HepG2 (cell line): ENCODE results near the gene ZBTB17. TPM values are rescaled to one million over a fixed set of nuclear protein-coding genes. Genes with fewer than 3 reads are reported as not detected.

Source experiments
- AKNA ChIP-seq: sonication (generic); formaldehyde crosslinking; IDR thresholded peaks from 2 replicates; pipeline ENCODE4 v1.4.0; 2020; ENCODE audit warnings: missing genetic modification reagents, borderline replicate concordance
- FUBP1 ChIP-seq: sonication (generic); formaldehyde crosslinking; IDR thresholded peaks from 2 replicates; pipeline ENCODE4 v1.5.1; 2020; ENCODE audit warnings: missing genetic modification reagents, mild to moderate bottlenecking, borderline replicate concordance
- MED8 ChIP-seq: sonication (generic); formaldehyde crosslinking; IDR thresholded peaks from 2 replicates; pipeline ENCODE4 v1.8.1; 2023; ENCODE audit warnings: mild to moderate bottlenecking, missing genetic modification reagents; ENCODE audit not compliant: insufficient replicate concordance
- RORA ChIP-seq: sonication (generic); formaldehyde crosslinking; IDR thresholded peaks from 2 replicates; pipeline ENCODE4 v1.5.0; 2020; ENCODE audit warnings: mild to moderate bottlenecking, missing genetic modification reagents, moderate library complexity
- THAP8 ChIP-seq: sonication (generic); formaldehyde crosslinking; IDR thresholded peaks from 2 replicates; pipeline ENCODE4 v1.5.1; 2020; ENCODE audit warnings: missing genetic modification reagents, mild to moderate bottlenecking, borderline replicate concordance
- ZC3H4 ChIP-seq: sonication (generic); formaldehyde crosslinking; IDR thresholded peaks from 2 replicates; pipeline ENCODE4 v1.4.0; 2020; ENCODE audit warnings: missing genetic modification reagents, borderline replicate concordance
- ZNF251 ChIP-seq: sonication (generic); formaldehyde crosslinking; IDR thresholded peaks from 2 replicates; pipeline ENCODE4 v1.9.0; 2021; ENCODE audit warnings: mild to moderate bottlenecking, missing genetic modification reagents
- ZNF432 ChIP-seq: sonication (generic); formaldehyde crosslinking; IDR thresholded peaks from 2 replicates; pipeline ENCODE4 v1.5.0; 2020; ENCODE audit warnings: missing genetic modification reagents, mild to moderate bottlenecking, borderline replicate concordance
- ZSCAN5A ChIP-seq: sonication (generic); formaldehyde crosslinking; IDR thresholded peaks from 2 replicates; pipeline ENCODE4 v1.8.0; 2022; ENCODE audit warnings: mild to moderate bottlenecking, missing genetic modification reagents, borderline replicate concordance
- polyA plus RNA-seq, 8 experiments: library from polyadenylated mRNA; depleted of rRNA in 3 of 8; stranded (reverse) in 7 of 8; unstranded in 1 of 8; fragments of >200 nt; fragmentation: Illumina TruSeq in 4 of 8; extraction: Trizol in 4 of 8; gene quantifications; 2 replicates each; pipeline versions ENCODE4 v1.2.1 to v1.2.3, GENCODE V29; 2011 to 2016; ENCODE audit warnings: low read depth in 4 of 8, missing spikeins in 1 of 8, mixed read lengths in 1 of 8; ENCODE audit not compliant: insufficient read depth in 1 of 8
- total RNA-seq, 5 experiments: library from RNA; depleted of rRNA; stranded (reverse); fragments of >200 nt; fragmentation: Illumina TruSeq; extraction: Trizol; gene quantifications; 2 replicates each; pipeline ENCODE4 v1.2.3, GENCODE V29; 2016; ENCODE audit warnings: low read depth in 1 of 5

The ZBTB17 gene
- total and polyA plus RNA-seq, 2 of the 13 experiments (the other 11 are each of a cell fraction or from before 2014, with no cell fraction given): 16.7 to 17.0 TPM

GRCh38 chr1:15992582-15993500, 16.9 kb upstream of the ZBTB17 start (continued):
- TF ChIP-seq AKNA (CRISPR knock-in tag) (no peak), ZC3H4 (no peak), RORA (CRISPR knock-in tag) (no peak), ZNF432 (CRISPR knock-in tag) (no peak), FUBP1 (no peak), ZNF251 (CRISPR knock-in tag) (no peak), ZSCAN5A (no peak), MED8 (no peak), THAP8 (CRISPR knock-in tag) (no peak)
